ENCODE results near the gene TOR1AIP2. TPM values are rescaled to one million over a fixed set of nuclear protein-coding genes. Genes with fewer than 3 reads are reported as not detected.
A peak's percentile ranks its signal among the peaks of the same experiment; 100 is the strongest.

Gene TOR1AIP2
- total and polyA plus RNA-seq, 2 of the 13 experiments (the other 11 are each of a cell fraction or from before 2014, with no cell fraction given): 35.2 to 65.8 TPM

- no peak for TF ChIP-seq KLF13 (CRISPR knock-in tag; IDR thresholded peaks at IDR 0.05)
- no peak for TF ChIP-seq ZNF841 (CRISPR knock-in tag; IDR thresholded peaks at IDR 0.05; ENCODE audit: borderline replicate concordance)
- no peak for TF ChIP-seq ZBTB39 (CRISPR knock-in tag; IDR thresholded peaks at IDR 0.05)
- no peak for TF ChIP-seq ZNF792 (CRISPR knock-in tag; IDR thresholded peaks at IDR 0.05)
- no peak for TF ChIP-seq ZNF567 (CRISPR knock-in tag; IDR thresholded peaks at IDR 0.05; ENCODE audit: borderline replicate concordance)
- TF ChIP-seq FOXK2 (IDR thresholded peaks at IDR 0.05): no peak
These were observed 52.4 kb downstream of the TOR1AIP2 start (continued) for GRCh38 chr1:179825206-179825605.

GRCh38 chr1:179824265-179824664, 53.3 kb downstream of the TOR1AIP2 start:
- CTCF ChIA-PET (ENCODE audit: low intra/inter-chr PET ratio, low total read pairs): no interaction called here

More at GRCh38 chr1:179824265-179824664, 53.3 kb downstream of the TOR1AIP2 start:
- 67% methylated on average over 1 of the region's 6 CpGs for WGBS (ENCODE audit: low lambda C conversion rate)
- H3K9ac ChIP-seq (ENCODE audit: insufficient read depth, low read depth, low read length): no peak overlapping the region
- ATAC-seq (peak; percentile 47), DNase-seq (ENCODE audit: low spot score) (no peak), FAIRE-seq (no peak)
- H3K79me2 ChIP-seq (ENCODE audit: insufficient read depth, low read length): no peaks in the 10 kb centered on the region
- POLR2A ChIA-PET: interaction anchor here (0.5 to 1.3 kb wide), 2 partner anchors 14 to 531 kb away, joined by 3 read pairs; partner anchors contain the start of gene SOAT1
- in situ Hi-C loops (cut with HindIII; ENCODE audit: extremely low pct_ligation_motif_present, low pct_unique_long_range_greater_than_20kb) (no loop called here), intact Hi-C loops (cut with micrococcal nuclease; ENCODE audit: unreplicated experiment) (no loop called here)
- BruUV-seq (replicated peaks): no TSS peak
- H3K27me3 ChIP-seq (ENCODE audit: control insufficient read depth in 1 of 2, insufficient read depth in 2 of 2, low read length in 2 of 2): peaks cover 1 to 45% of the 10 kb centered on the region in 2 experiments; a peak in 4 of 5 replicates
- TF ChIP-seq ELF1 (CRISPR knock-in tag; IDR thresholded peaks at IDR 0.05): 0 out of 2 replicates have a peak, but pooled peaks have one; percentile 12
- TF ChIP-seq FOXA3 (CRISPR knock-in tag; IDR thresholded peaks at IDR 0.05): peak; percentile 26; the same call in 1 of the 2 replicates
- TF ChIP-seq ZBTB34 (CRISPR knock-in tag; IDR thresholded peaks at IDR 0.05): no peak
- no peak for TF ChIP-seq NFYC (CRISPR knock-in tag; IDR thresholded peaks at IDR 0.05)
- TF ChIP-seq GABPB1 (CRISPR knock-in tag; IDR thresholded peaks at IDR 0.05): peak; percentile 31; the same call in 1 of the 2 replicates
- TF ChIP-seq RFX1 (IDR thresholded peaks at IDR 0.05): no peak
- TF ChIP-seq SALL1 (CRISPR knock-in tag; IDR thresholded peaks at IDR 0.05): no peak
- TF ChIP-seq TFAP4 (IDR thresholded peaks at IDR 0.05; ENCODE audit: borderline replicate concordance, low read depth): peak; percentile 84; the same call in 1 of the 2 replicates
- peak; percentile 50; the same call in 1 of the 2 replicates for TF ChIP-seq ETV5 (CRISPR knock-in tag; IDR thresholded peaks at IDR 0.05; ENCODE audit: borderline replicate concordance)
- TF ChIP-seq NR2C2 (CRISPR knock-in tag; IDR thresholded peaks at IDR 0.05; ENCODE audit: borderline replicate concordance): no peak
- TF ChIP-seq RARA (CRISPR knock-in tag; IDR thresholded peaks at IDR 0.05): peak; percentile 23; the same call in 1 of the 2 replicates
- 0 out of 2 replicates have a peak, but pooled peaks have one; percentile 23 for TF ChIP-seq FOXK1 (CRISPR knock-in tag; IDR thresholded peaks at IDR 0.05; ENCODE audit: borderline replicate concordance, low read depth)
- 0 out of 2 replicates have a peak, but pooled peaks have one; percentile 11 for TF ChIP-seq SAP130 (CRISPR knock-in tag; IDR thresholded peaks at IDR 0.05; ENCODE audit: low read depth)
- TF ChIP-seq TBL1XR1 (IDR thresholded peaks at IDR 0.05; ENCODE audit: borderline replicate concordance, low read length, partially characterized antibody): no peak
- no peak overlapping the region for H3K4me3 ChIP-seq (replicated peaks in 1 of 3; ENCODE audit: insufficient read depth in 1 of 3, low read depth in 2 of 3, low read length in 3 of 3)
- H3K4me2 ChIP-seq (ENCODE audit: low read depth, low read length): no peak overlapping the region; the same call in 1 of the 2 replicates
- no peaks in the 10 kb centered on the region for H4K20me1 ChIP-seq (ENCODE audit: insufficient read depth, low read length)
- no peaks in the 10 kb centered on the region for H3K36me3 ChIP-seq (replicated peaks in 1 of 2; ENCODE audit: control insufficient read depth in 1 of 2, insufficient read depth in 2 of 2, low read length in 2 of 2)
- no peak overlapping the region for H2AFZ ChIP-seq (ENCODE audit: low read length)
- H3K27ac ChIP-seq (ENCODE audit: extremely low read length, insufficient read depth, low read length): no peak overlapping the region
- H3K9me3 ChIP-seq (ENCODE audit: low read length): no peaks in the 10 kb centered on the region
- peaks cover 9% of the 10 kb centered on the region; the same call in 1 of the 2 replicates for H3K4me1 ChIP-seq (ENCODE audit: insufficient read depth, low read length)

Data from HepG2 (cell line).